Stomach (tissue), 4 donors: ENCODE measurements around the gene UBE2D2.
"Not testable (repeated sequence)": the region's sequence is repeated elsewhere in the genome, so short reads cannot be mapped to it uniquely, and the experiment has no call there.

Source experiments
- POLR2AphosphoS5 ChIP-seq, 3 donors: sonication (generic); formaldehyde crosslinking; IDR thresholded peaks; one replicate each; pipeline ENCODE4 v1.6.1; 2016; ENCODE audit warnings: antibody characterized with exemption in 3 of 3
- TF ChIP-seq, protein P1 (sequence below), 7 experiments: fragments of 450-650 bp in 4 of 7; fragments of 200-600 bp in 3 of 7; sonication (generic) in 3 of 7; IDR thresholded peaks; one replicate each; pipeline ENCODE4 v1.5.1; 2016 to 2019; ENCODE audit warnings: antibody characterized with exemption in 7 of 7, control low read depth in 2 of 7, mild to moderate bottlenecking in 1 of 7

DNA sequence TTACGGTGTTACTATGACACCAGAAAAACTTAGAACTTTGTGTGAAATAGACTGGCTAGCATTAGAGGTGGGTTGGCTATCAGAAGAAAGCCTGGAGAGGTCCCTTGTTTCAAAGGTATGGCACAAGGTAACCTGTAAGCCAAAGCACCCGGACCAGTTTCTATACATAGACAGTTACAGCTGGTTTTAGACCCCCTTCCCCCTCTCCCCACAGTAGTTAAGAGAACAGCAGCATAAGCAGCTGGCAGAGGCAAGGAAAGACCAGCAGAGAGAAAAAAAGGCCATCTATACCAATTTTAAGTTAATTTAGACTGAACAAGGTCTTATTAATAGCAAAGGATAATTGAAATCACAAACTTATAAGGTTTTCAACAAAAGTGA, 34.1 kb upstream of the UBE2D2 start:
- TF ChIP-seq, protein P1, sequence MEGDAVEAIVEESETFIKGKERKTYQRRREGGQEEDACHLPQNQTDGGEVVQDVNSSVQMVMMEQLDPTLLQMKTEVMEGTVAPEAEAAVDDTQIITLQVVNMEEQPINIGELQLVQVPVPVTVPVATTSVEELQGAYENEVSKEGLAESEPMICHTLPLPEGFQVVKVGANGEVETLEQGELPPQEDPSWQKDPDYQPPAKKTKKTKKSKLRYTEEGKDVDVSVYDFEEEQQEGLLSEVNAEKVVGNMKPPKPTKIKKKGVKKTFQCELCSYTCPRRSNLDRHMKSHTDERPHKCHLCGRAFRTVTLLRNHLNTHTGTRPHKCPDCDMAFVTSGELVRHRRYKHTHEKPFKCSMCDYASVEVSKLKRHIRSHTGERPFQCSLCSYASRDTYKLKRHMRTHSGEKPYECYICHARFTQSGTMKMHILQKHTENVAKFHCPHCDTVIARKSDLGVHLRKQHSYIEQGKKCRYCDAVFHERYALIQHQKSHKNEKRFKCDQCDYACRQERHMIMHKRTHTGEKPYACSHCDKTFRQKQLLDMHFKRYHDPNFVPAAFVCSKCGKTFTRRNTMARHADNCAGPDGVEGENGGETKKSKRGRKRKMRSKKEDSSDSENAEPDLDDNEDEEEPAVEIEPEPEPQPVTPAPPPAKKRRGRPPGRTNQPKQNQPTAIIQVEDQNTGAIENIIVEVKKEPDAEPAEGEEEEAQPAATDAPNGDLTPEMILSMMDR (IDR thresholded peaks at IDR 0.05) = not testable (repeated sequence)
- not testable (repeated sequence) for TF ChIP-seq POLR2AphosphoS5 (IDR thresholded peaks at IDR 0.05)
